GM18508 (cell line): ENCODE results near the gene CLEC4G.
"Not testable (repeated sequence)": the region's sequence is repeated elsewhere in the genome, so short reads cannot be mapped to it uniquely, and the experiment has no call there.

Source experiments
- ATAC-seq: cut with Tn5 transposase; IDR thresholded peaks from one replicate; pipeline ENCODE4 v1.9.1; 2021; ENCODE audit warnings: moderate number of reproducible peaks; ENCODE audit not compliant: insufficient read depth, unreplicated experiment

The CLEC4G gene

GRCh38 chr19:7732045-7732444, at the start of gene CLEC4G:
CLEC4G (minus strand) TSS chr19:7732110; CDS start chr19:7732102, 8 bp downstream.
- ATAC-seq: no peak

GRCh38 chr19:7781157-7781556, 49.2 kb upstream of the CLEC4G start:
- no peak for ATAC-seq

- ATAC-seq: no peak
Measured at GRCh38 chr19:7779631-7780486, 47.9 kb upstream of the CLEC4G start.

GRCh38 chr19:7778081-7778480, 46.2 kb upstream of the CLEC4G start:
- ATAC-seq: no peak

GRCh38 chr19:7775761-7776160, 43.9 kb upstream of the CLEC4G start:
- ATAC-seq: no peak

- no peak for ATAC-seq
Measured at GRCh38 chr19:7773841-7774240, 41.9 kb upstream of the CLEC4G start.

GRCh38 chr19:7772752-7773291, 40.9 kb upstream of the CLEC4G start:
- no peak for ATAC-seq

- ATAC-seq: no peak
Measured at GRCh38 chr19:7771072-7771471, 39.2 kb upstream of the CLEC4G start.

GRCh38 chr19:7769171-7769570, 37.3 kb upstream of the CLEC4G start:
- ATAC-seq: no peak

- no peak for ATAC-seq
Measured at GRCh38 chr19:7767487-7767886, 35.6 kb upstream of the CLEC4G start.

- ATAC-seq: no peak
Measured at GRCh38 chr19:7766535-7766934, 34.6 kb upstream of the CLEC4G start.

- ATAC-seq: not testable (repeated sequence)
Measured at GRCh38 chr19:7765043-7765442, 33.1 kb upstream of the CLEC4G start.

GRCh38 chr19:7764157-7764556, 32.2 kb upstream of the CLEC4G start:
- ATAC-seq: not testable (repeated sequence)

- no peak for ATAC-seq
Measured at GRCh38 chr19:7763696-7764095, 31.8 kb upstream of the CLEC4G start.

- no peak for ATAC-seq
Measured at GRCh38 chr19:7762719-7763293, 30.9 kb upstream of the CLEC4G start, which contains the start of gene CLEC4M. CLEC4M (plus strand) TSS chr19:7763243; CDS start chr19:7763267, 24 bp downstream.

- no peak for ATAC-seq
Measured at GRCh38 chr19:7759156-7759555, 27.2 kb upstream of the CLEC4G start.

GRCh38 chr19:7757358-7757757, 25.4 kb upstream of the CLEC4G start:
- ATAC-seq: no peak

GRCh38 chr19:7756258-7756657, 24.3 kb upstream of the CLEC4G start:
- no peak for ATAC-seq

GRCh38 chr19:7751157-7751783, 19.4 kb upstream of the CLEC4G start:
- ATAC-seq: no peak

GRCh38 chr19:7748756-7749155, 16.8 kb upstream of the CLEC4G start:
- no peak for ATAC-seq

- ATAC-seq: no peak
Measured at GRCh38 chr19:7748171-7748570, 16.3 kb upstream of the CLEC4G start.
